Coronary artery (tissue), 2 donors: Measurements from ENCODE around the gene FNDC4.
A peak's percentile ranks its signal among the peaks of the same experiment; 100 is the strongest.

Experiments
- DNase-seq: peaks from one replicate; pipeline ENCODE4 v3.0.0-alpha.2; 2017; ENCODE audit warnings: low spot score
- H3K27ac ChIP-seq, 2 donors: fragments of 200-600 bp; sonication (generic); one replicate each; pipeline ENCODE4 v1.5.1; 2016 to 2019
- H3K4me3 ChIP-seq: fragments of 200-600 bp; sonication (generic); 2 replicates; pipeline ENCODE4 v1.5.1; 2016; ENCODE audit warnings: mild to moderate bottlenecking, moderate library complexity
- TF ChIP-seq, protein P1 (sequence below): fragments of 200-600 bp; sonication (generic); IDR thresholded peaks from one replicate; pipeline ENCODE4 v1.5.1; 2019; ENCODE audit warnings: antibody characterized with exemption

FNDC4 gene

DNA sequence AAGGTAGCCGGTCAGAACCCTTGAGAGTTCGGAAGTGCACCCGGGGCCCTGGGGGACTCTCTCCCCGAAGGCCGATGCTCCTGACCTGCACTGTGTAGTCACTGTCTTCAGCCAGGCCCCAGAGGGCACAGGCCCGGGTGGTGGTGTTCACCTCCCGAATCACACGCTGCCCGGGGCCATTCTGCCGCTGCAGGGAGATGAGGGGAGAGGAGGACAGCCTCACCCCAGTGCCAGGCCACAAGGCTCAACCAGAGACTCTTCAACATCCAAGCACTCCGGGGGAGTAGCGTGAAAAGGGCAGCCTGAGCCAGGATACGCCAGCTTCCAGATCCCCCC, 1.1 kb downstream of the FNDC4 start:
- Histone ChIP-seq H3K27ac (peak overlapping the region; percentile 79 to 90), H3K4me3 (peak overlapping the region; percentile 95)
- TF ChIP-seq, protein P1, sequence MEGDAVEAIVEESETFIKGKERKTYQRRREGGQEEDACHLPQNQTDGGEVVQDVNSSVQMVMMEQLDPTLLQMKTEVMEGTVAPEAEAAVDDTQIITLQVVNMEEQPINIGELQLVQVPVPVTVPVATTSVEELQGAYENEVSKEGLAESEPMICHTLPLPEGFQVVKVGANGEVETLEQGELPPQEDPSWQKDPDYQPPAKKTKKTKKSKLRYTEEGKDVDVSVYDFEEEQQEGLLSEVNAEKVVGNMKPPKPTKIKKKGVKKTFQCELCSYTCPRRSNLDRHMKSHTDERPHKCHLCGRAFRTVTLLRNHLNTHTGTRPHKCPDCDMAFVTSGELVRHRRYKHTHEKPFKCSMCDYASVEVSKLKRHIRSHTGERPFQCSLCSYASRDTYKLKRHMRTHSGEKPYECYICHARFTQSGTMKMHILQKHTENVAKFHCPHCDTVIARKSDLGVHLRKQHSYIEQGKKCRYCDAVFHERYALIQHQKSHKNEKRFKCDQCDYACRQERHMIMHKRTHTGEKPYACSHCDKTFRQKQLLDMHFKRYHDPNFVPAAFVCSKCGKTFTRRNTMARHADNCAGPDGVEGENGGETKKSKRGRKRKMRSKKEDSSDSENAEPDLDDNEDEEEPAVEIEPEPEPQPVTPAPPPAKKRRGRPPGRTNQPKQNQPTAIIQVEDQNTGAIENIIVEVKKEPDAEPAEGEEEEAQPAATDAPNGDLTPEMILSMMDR: no peak
- no peak for DNase-seq

DNA sequence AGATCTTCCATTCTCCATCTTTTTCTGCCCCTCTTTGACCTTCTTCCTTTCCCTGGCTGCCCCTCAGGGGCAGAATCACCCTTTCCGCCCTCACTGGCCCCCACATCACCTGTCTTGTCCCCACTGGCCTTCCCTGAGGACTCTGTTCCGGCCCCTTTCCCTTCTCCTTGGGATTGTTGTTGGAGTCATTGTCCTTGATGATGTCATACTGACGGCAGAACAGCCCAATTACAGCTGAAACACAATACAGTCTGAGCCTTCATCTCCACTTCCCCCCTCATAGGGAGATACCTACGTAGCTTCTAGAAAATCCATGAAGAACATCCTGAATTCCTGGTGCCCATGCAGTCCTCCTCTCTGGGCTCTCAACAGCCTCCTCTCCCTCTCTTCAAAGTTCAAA, 2.4 kb downstream of the FNDC4 start:
- H3K27ac ChIP-seq: no peak overlapping the region
- DNase-seq: no peak
- TF ChIP-seq, protein P1: no peak
- no peak overlapping the region for H3K4me3 ChIP-seq

DNA sequence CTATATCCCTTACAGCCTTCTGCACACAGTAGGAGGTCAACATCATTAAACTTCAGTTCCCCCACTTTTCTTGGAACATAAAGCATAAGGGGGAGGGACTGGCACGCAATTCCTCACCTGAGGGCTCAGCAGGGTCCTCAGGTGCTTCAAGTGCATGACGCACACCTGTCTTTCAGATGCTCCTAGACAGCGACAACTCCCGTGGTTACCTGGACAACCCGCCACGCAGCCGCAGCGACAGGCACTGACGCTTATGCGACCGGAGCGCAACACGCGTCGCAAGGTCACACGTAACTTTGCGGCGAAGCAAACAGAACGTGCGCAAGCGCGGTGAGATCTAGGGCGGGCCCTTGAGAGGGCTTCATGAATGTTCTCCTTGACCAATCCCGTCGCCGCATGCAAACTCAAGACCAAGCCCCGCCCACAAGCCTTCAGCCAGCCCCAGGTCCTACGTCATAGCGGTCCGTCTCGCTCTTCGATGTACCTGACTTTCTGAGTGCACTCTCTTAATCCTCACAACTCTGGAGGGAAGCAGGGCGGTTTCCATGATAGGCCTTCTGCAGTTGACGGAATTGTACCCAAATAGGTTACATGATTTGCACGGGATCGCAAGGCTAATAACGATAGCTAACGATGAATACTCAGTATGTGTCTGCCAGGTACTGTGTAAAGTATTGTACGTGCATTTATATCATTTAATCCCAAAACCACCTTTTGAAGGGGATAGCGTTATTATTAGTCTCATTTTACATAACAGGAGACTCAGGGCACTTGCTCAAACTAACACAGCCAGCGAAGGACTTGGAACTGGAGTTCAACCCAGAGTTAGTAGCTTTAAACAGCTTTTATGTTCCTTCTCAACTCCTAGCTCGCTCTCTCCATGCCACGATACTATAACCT, 5.3 kb downstream of the FNDC4 start, which contains the start of gene IFT172:
Gene IFT172, minus strand, starts transcription at position 246 of the 900 bp plus-strand sequence. Its CDS starts 90 bp downstream, at position 156.
- TF ChIP-seq, protein P1: no peak
- peak; percentile 99 for DNase-seq
- peak within 1 kb of the TSS; percentile 69 to 83 for H3K27ac ChIP-seq

DNA sequence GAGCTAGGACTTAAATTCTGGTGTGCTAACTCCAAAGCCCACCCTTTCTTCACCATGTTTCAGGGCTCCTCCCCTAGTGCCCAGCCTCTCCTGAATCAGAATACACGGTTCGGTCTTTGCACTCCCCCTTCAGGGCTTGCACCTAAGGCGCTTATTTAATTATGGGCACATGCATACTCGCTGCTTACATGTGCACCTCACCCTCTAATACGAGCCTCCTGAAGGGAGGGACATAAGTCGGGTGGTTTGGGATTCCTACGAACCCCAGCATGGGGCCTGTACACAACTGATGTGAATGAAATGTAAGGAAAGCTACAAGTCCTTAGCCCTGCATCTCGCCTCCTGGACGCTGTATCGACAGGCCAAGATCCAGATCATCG, 5.9 kb downstream of the FNDC4 start:
- Histone ChIP-seq H3K27ac (peak overlapping the region; percentile 69 to 83), H3K4me3 (peak overlapping the region; percentile 87)
- TF ChIP-seq, protein P1: no peak
- DNase-seq: no peak

More for the DNA sequence above, 5.3 kb downstream of the FNDC4 start, which contains the start of gene IFT172:
- H3K4me3 ChIP-seq: peak within 1 kb of the TSS; percentile 87

DNA sequence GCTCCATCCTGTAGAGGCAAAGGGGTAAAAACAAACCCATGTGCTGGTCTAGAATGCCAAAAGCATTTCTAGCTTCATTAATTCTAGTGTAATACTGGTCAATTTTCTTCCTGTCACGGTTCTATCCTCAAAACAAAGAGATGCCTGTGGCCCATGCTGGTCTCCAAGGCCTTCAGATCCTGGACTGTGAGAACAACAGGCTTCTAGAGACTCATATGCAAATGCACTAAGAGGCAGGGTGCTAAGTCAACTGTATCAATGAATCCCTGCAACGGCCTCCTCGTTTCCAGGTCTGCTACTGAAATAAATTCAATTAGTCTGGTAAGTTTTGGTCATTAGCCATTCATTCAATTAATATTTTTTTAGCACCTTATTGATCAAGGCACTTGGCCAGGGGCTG, 9.5 kb downstream of the FNDC4 start:
- no peak for DNase-seq
- TF ChIP-seq, protein P1: no peak
- no peak overlapping the region for H3K4me3 ChIP-seq
- no peak overlapping the region for H3K27ac ChIP-seq

DNA sequence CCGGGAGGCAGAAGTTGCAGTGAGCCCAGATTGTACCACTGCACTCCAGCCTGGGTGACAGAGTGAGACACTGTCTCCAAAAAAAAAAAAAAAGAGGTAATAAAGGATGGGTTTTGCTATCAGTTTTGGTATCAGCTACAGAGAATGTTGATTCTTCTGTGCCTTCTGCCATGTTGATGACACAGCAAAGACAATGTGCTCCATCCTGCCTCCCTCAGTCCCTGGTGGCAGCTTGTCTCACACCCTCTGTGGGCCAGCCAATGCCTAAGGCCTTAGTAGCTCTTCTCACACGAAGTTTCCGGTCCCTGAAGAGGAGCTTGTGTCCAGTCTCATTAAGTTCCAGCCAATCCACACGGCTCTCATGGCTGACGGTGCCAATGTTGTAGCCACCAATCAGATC, 23.0 kb downstream of the FNDC4 start:
- no peak for DNase-seq
- TF ChIP-seq, protein P1: no peak
- Histone ChIP-seq H3K4me3 (no peak overlapping the region), H3K27ac (no peak overlapping the region)

DNA sequence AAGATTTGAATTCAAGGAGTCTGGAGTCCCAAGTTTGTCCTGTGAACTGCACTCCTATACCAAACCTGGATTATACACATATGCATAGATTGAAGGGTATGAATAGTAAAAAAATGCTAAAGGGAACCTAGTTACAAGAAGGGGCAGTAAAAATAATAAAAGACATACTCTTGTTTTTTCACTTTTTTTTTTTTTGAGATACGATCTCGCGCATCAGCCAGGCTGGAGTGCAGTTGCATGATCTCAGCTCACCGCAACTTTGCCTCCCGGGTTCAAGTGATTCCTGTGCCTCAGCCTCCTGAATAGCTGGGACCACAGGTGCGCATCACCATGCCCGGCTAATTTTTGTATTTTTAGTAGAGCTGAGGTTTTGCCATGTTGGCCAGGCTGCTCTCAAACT, 30.6 kb downstream of the FNDC4 start:
- no peak for DNase-seq
- TF ChIP-seq, protein P1: no peak
- no peak overlapping the region for H3K4me3 ChIP-seq
- no peak overlapping the region for H3K27ac ChIP-seq
